Renal cortical epithelial cell (primary cell): ENCODE data around the gene MSI2. TPM values are rescaled to one million over a fixed set of nuclear protein-coding genes. Genes with fewer than 3 reads are reported as not detected.
A peak's percentile ranks its signal among the peaks of the same experiment; 100 is the strongest.
"Not testable (repeated sequence)": the region's sequence is repeated elsewhere in the genome, so short reads cannot be mapped to it uniquely, and the experiment has no call there.

Source experiments
- DNase-seq: peaks from one replicate; pipeline ENCODE4 v3.0.0-alpha.2; 2011; ENCODE audit warnings: low read depth
- total RNA-seq: library from RNA; depleted of rRNA; stranded (reverse); fragments of >200 nt; gene quantifications from 2 replicates; pipeline ENCODE4 v1.2.3, GENCODE V29; 2014

The MSI2 gene
- total RNA-seq, 1 donor from 2014 or later = 90.2 TPM

DNA sequence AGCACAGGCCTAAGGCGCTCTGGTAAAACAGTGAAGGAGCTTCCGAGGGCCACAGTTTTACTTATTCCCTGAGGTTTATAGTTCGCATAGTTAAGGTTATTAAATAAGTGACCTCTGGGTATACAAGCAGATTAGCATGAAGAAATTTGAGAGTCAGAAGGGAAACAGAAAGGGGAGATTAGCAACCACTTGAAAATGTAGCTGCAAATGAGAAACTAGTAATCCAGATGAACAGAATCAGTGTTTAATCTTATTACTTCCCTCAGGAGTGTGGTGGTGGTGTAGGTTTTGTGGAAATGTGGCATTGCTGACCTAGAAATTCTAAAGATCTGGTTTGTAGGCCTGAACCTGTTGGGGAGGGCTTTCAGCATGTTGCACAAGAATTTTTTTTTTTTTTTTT, 358.4 kb downstream of the MSI2 start:
- no peak for DNase-seq

DNA sequence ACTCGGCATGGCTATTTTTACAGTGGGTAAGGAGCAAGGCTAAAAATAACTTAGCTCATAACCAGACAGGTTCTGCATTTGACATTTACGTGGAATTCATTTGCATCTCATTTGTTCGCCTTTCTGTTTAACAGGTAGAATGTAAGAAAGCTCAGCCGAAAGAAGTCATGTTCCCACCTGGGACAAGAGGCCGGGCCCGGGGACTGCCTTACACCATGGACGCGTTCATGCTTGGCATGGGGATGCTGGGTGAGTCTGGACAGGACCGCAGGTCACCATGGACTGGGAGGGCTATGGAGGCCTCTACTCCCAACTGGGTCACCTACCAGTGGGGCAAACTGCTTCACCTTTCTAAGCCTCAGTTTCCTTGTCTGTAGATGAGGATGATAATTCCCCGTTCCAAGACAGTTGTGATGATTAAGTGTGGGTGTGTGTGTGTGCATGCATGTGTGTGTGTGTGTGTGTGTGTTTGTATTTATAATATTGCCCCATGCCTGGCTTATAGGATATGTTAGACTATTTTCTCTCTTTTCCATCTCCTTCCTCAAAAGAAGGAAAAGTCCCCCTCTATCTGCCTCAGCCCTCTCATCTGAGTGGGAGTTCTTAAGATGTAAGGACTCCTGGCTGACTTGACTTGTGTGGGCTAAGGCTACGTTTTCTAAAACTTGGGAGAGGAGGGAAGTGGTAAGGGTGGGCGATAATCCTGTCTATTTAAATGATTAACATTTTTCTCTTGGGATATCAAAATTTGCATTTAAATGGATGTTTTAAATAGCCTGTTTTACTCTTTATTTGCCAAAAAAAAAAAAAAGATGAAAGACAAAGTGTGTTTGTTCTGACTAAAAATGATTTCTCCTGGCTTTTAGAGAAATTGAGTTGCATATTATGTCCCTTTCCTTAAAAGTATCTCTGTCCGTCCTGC, 359.8 kb downstream of the MSI2 start:
- no peak for DNase-seq

DNA sequence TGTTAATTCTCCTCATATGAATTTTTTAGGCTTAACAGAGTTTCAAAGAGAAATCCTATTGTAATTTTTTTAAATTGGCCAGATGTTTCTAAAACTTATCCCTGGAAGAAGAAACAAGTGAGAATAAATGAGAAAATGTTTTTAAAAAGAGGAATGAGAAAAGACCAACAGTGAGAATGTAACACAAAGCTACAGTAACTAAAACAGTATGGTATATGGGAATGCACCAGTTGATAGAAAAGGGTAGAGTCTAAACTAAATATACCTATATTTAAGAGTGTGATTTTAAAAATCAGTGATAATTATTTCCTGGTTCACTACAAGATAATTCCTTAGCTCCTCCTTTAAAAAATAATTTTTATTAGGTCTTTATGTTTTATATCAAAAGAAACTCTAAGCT, 360.9 kb downstream of the MSI2 start:
- DNase-seq = no peak

DNA sequence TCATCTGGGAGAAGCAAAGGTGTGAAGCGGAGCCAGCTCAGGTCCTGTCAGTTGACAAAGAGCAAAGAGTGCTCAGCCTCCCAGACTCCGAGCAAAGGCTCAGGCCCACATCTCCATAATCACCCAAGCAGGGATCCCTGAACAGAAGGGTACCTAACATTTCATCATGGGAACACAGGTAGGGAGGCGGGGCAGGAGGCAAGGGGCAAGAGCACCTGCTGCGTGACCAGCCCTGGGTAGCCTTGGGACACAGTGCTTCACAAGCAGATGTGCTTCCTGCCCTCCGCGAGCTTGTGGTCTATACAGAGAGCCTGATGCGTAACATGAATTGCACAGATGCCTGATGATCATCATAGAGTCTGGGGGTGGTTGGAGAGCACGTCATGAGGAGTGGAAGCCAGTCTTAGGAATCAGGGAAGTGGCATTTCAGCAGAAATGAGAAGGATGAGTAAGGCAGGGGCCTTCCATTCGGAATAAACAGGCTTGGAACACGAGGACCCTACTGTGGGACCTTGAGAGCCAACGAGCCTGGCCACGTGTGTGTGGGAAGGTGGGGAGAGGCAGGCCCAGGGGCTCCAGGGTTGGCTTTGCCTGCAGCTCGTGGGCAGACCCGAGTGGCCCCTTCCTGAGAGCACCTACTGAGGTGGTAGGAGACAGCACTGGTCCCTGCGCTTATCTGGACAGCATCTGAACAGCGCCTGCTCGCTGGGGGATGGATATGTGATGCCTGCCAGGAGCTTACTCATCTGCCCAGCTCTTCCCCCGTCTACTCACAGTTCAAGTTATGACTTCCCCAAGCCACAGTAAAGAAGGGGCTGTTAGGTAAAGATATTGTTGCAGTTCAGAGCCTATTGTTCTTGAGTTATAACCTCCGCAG, 363.0 kb downstream of the MSI2 start:
- DNase-seq = no peak

DNA sequence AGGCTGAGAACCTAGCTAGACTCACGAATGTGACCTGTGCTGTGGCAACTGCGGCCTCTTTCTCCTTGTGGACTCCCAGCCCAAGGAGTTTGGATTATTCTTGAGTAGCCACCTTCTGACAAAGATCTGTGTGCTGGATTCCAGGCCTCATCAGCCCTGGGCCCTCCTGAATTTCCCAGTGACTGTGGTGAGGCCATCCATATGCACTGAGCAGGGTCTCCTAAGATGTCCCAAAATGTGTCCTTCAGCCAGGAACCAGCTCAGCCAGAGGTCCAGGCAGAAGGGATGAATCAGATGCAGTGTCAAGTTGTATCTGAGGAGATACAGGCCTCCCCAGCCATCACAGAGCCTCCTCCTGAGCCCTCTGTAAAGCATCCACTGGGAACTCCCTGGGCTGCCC, 364.3 kb downstream of the MSI2 start:
- DNase-seq = no peak

DNA sequence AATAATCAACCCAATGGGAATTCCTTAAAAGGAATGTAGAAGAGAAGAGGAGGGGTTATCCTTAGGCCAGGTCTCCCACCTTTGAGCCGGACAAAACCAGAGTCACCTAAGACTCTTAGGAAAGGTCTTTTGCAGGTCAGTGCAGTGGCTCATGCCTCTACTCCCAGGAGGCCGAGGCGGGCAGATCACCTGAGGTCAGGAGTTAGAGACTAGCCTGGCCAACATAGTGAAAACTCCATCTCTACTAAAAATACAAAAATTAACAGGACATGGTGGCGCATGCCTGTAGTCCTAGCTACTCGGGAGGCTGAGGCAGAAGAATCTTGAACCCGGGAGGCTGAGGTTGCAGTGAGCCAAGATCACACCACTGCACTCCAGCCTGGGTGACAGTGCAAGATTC, 365.5 kb downstream of the MSI2 start:
- DNase-seq = not testable (repeated sequence)

DNA sequence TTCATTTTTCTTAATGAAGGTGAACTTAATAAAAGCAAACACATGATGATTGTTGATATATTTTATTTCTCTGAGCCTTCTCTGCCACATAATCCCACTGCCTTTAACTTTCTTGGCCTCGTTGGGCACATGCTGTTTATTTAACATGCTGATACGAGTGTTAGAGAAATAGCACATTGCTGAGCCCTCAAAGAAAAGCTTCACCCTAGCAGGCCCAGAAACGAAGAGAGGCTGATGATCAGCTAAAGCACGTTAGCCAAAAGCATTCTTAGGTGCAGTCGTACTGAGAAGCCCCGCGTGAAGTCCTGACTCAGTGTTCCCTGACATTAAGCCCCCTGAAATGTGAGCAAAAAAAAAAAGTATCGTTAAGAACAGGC, 366.0 kb downstream of the MSI2 start:
- no peak for DNase-seq

DNA sequence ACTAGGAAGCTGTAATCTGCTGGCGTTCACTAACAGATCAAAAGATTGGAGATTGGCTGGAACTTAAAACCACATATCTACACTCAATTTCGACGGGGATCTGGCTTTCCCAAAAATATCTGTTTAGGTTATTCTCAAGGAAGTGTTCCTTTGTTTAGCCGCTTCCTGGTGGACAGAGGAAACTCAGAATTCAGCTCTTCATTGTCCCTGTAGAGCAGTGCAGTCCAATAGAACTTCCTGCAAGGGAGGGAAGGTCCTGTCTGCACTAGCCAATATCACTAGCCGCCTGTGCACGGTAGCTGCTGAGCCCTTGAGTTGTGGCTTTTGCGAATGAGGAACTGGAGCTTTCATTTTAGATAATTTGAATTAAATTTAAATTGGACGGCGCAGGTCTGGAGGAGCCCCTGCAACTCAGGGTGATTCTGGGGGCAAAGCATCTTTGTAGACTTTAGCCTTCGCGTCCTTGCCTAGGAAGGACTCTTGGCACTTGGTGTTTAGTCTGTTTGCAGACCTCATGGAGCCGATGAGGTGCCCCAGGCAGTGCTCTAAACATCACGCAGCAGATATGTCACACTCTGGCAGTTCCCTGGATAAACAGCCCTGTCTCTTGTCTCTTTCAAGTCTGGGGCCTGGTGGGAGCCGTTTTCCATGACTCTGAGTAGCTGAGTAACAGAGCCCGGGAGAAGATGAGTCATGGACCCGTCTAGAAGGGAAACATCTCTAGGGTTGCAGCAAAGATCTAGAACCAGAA, 366.5 kb downstream of the MSI2 start:
- DNase-seq = peak; percentile 81

DNA sequence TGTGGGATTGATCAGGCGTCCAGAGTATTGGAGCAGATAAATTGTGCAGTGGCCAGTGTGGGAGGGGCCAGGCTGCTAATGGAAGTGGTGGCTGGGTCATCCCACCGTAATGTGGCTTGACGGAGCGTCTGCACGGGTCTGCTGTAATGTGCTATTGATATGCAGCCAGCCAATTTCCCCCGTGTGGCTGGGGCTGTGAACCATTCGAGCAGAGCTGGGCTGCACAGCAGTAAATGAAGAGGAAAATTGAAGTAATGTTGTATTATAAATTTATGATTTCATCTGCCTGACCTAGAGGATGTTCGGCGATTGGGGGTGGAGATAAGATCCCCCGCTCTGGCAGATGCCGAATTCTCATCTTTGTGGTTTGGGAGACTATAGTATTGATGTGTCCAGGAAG, 367.3 kb downstream of the MSI2 start:
- no peak for DNase-seq

DNA sequence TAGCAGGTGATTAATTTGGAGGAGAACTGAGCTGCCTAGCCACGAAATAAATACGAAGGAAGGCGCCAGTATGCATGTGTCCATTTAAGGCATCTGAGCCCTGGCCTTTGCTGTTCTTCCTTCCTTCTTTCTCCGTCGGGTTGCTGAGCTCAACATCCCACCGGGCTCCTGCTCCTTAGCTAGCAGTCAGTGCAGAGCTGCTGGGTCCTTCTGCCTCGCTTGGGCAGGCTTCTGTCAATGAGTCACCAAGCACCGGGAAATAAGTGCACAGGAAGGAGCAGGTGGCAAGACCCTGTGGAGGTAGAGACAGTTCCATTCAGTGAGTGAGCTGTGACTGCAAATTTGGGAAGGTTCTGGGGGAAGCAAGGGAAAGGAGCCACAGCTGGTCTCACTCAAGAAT, 368.1 kb downstream of the MSI2 start:
- peak; percentile 80 for DNase-seq

DNA sequence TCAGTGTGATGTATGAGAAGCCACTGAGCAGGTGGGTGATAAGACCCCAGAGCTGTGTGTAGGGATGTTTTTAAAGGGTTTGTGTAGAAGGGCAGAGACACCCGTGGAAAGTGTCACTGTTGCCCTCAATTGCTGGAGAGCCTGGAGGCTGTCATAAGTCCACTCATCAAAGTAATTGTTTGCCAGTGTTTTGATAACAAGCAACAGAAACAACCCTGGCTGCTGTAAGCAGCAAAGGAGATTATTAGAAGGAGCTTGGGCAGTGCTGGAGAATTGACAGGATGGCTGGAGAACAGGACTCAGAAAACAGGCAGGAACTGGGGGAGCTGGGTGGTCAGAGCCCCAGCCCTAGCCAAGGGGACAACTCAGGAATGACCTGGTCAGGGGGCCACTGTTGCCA, 369.2 kb downstream of the MSI2 start:
- no peak for DNase-seq

DNA sequence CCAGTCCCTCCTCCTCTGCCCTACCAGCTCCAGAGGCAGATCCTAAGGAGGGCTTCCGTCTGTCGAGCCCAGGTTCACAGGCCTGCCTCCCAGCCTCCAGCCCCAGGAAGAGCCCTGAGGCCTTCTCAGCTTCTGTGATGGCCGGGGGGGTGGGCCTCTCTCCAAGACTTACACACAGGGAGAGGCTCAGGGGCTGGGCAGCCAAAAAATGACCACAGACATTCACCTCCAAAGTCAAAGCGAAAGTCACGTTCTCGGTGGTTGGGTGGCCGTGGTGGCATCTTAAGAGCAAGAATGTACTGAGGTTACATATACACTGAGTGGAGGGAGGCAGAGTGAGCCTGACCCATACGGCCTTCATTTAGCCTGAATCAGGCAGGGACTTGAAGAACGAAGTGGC, 369.6 kb downstream of the MSI2 start:
- DNase-seq = no peak

DNA sequence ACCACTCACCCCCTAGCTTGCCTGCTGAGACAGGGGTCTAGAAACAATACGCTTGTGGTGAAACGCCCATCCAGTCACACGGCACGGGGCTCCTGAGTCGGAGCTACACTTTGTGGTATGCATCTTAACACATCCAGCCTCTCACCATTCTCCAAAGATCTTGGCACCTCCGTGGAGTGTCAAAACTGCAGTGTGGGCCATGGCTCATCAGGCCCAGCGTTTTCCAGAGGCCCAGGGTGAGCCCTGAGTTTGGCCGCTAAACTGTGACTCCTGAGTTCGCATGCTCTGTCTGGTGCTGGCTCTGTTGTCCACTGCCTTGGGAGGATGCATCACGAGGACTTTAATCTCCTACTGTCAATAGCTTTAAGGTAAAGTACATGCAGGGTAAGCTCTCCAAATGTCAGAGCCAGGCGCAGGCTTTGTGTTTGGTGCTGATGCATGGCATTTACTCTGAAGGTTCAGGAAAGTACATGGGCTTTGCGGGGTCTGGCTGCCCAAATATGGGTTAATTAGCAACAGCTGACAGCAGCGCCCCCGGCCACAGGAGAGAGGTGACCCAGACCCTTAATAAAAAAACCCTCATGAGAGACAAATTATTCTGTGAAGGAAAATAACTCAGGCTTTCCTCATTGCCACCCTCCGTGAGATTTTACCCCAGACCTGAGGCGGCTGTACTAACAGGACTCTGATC, 370.3 kb downstream of the MSI2 start:
- no peak for DNase-seq

DNA sequence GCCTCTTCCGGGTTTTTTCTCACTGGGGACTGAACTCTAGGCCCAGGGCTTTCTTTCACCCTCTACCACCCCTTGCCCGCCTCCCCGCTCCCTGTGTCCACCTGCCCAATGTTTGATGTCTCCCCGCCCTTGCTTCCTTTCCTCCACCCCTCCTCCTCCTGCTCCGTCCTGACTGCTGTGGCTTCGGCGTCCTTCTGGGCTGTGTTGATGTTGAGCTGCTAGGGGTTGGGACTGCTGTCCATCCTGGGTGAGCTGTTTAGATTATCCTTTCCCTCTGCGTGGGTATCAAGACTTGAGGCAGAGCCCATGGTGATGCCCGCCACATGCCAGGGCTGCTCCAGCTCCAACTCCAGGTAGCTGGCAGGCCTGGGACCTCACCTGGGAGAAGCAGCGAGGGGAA, 371.3 kb downstream of the MSI2 start:
- no peak for DNase-seq

DNA sequence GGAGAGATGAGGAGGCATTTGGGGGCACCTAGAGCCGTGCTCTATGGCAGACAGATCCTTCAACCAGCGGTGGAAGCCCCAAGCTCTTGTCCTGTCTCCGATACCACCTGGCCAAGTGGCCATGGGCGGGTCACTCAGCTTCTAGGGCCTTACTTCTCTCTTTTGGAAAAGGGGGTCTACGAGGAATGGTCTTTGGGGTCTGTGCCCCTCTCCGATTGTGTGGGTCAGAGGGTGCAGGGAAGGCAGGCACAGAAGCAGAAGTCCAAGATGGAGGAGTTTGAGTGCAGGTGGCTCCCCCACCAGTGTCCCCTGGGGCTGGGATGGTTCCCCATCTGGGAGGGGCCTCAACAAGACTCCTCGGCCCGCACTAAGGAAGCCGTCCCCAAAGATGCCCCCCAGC, 372.1 kb downstream of the MSI2 start:
- no peak for DNase-seq

DNA sequence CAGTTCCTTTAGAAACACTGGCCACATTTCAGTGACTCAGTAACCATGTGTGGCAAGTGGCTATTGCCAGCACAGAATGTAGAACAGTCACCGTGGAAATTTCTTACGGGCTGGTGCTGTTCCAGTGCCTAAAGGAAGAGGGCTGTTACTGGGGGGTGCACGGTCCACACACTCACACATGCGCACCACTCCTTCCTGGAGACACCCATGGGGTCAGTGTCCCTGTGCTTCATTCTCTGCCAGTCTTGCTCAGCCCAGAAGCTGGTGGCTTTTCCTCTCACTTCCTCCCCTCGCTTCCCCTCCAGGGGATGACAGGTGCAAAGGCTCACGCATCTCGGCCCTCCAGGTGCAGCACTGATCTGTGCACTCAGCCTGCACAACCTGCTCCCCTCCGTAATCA, 373.1 kb downstream of the MSI2 start:
- no peak for DNase-seq

DNA sequence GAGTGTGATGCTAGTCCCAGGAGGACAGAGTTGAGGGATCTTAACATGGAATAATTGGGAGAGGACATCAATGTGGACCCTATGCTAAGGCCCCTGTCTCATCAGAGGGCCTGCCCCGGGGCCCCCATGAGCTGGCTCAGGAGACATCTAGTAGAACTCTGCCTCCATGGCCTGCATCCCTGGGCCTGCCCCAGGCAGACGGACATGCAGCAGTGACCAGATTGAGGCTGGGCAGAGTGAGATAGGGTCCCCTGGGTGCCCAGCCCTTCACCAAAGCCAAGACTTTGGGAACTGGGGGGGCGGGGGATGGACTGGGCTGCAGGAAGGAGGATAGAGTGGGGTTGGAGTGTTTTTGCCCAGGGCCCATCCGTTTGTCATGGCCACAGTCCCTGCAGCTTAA, 373.6 kb downstream of the MSI2 start:
- DNase-seq = no peak

DNA sequence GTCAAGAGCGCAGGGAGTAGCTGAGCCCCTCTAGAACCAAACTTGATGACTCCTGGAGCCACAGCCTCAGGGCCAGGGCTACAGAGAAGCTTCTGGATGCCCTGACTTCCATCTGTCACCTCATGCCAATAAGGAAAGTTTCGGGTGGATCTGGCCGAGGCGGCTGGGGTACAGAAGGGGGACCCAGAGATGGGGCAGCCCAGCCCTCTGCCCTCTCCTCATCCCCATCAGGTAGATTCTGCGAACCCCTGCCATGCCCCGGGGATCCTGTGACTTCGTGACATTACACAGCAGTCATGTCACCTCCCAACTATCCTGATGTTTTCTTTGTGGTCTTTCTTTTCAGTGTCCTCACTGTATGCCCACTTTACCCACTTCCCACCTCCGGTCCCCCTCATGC, 374.4 kb downstream of the MSI2 start:
- DNase-seq = no peak

DNA sequence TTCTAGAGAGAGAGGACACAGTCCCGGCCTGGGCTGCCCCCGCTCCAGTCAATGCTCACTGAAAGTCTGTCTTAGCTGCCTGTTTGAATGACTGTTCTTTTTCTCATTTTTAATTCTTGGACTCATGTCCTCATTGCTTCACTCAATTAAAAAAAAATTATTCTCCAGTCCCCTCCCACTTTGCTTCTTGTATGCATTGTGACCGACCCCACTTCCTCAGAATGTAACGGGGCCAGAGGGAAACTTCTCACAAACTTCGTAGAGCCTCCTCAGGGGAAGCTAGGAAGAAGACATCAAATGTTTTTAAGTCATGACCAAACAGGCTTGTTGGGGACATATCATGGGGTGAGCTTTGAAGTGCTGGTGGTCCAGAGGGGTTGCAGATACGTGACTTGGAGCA, 375.5 kb downstream of the MSI2 start:
- no peak for DNase-seq

DNA sequence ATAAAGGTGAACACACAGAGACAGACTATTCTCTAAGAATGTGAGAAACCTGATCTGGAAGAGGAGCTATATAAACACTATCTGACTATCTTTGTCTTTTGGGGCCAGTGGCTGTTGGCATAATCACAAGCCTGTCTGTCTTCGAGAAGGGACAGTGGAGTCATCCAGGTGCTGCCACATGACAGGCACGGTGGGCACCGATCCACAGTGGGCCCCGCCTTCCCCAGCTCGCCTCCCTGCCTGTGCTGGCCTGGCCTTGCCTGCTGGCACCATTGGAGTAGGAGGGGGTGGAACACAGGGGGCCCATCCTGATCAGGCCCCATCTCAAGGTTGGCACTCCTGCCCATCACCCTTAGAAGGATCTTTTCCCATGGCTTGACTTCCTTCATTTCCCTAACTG, 376.0 kb downstream of the MSI2 start:
- no peak for DNase-seq

DNA sequence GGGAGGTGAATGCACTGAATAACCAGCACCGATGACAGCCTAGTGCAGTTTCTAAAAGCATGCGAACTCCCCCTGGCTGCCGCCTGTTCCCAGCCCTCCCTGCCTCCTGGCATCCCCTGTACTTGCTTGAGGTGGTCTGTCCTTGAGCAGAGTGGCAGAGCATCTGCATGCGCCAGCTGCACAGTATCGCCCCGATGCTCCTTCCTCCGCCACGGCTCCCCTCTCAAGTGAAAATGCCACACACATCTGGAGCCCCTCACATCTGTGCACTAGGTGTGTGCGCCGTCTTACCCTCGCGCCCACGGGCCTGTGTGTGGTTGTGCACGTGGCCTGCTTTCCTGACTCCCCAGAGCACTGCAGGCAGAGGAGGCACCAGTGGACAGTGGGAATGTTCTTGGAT, 376.9 kb downstream of the MSI2 start:
- DNase-seq = no peak
